Activated CD4-positive, alpha-beta T cell treated with anti-CD3 and anti-CD28 coated beads for 36 hours (primary cell): ENCODE measurements around the gene TEC. TPM values are rescaled to one million over a fixed set of nuclear protein-coding genes. Genes with fewer than 3 reads are reported as not detected.
"Not testable (repeated sequence)": the region's sequence is repeated elsewhere in the genome, so short reads cannot be mapped to it uniquely, and the experiment has no call there.

Experiments
- ATAC-seq: fragments of 200-7000 bp; cut with Tn5 transposase; one replicate; pipeline ENCODE4 v1.10.0; 2021; ENCODE audit warnings: mild to moderate bottlenecking, moderate library complexity
- CTCF ChIA-PET: fragments of 350-600 bp; sonication (Branson Sonifier 250); formaldehyde crosslinking; loops from one replicate; lab custom pipeline; 2021; ENCODE audit warnings: antibody characterized with exemption; lab: Charles Lee
- POLR2A ChIA-PET: fragments of 350-600 bp; sonication (Branson Sonifier 250); formaldehyde crosslinking; loops from one replicate; lab custom pipeline; 2021; ENCODE audit warnings: antibody characterized with exemption, inconsistent platforms; lab: Charles Lee
- DNase-seq: peaks from one replicate; pipeline ENCODE4 v3.0.0-alpha.2; 2020
- H3K27ac Mint-ChIP-seq: one replicate; pipeline ENCODE4 v1.8.0; 2021; ENCODE audit warnings: mixed read lengths
- H3K27me3 Mint-ChIP-seq: one replicate; pipeline ENCODE4 v1.8.0; 2021; ENCODE audit warnings: mixed read lengths
- H3K36me3 Mint-ChIP-seq: one replicate; pipeline ENCODE4 v1.8.0; 2021; ENCODE audit warnings: low read depth, mixed read lengths
- H3K4me1 Mint-ChIP-seq: one replicate; pipeline ENCODE4 v1.8.0; 2021; ENCODE audit warnings: mixed read lengths
- H3K4me3 Mint-ChIP-seq: one replicate; pipeline ENCODE4 v1.8.0; 2021; ENCODE audit warnings: mild to moderate bottlenecking, moderate library complexity, mixed read lengths
- H3K9me3 Mint-ChIP-seq: one replicate; pipeline ENCODE4 v1.8.0; 2021; ENCODE audit warnings: low read depth, mixed read lengths
- intact Hi-C, 2 experiments: fragments of 100-400 bp; cut with DNase I in 1 of 2; cut with micrococcal nuclease in 1 of 2; formaldehyde crosslinking; loops; one replicate each; pipeline versions ENCODE4 v1.14.2 to v1.15.1; 2022 to 2024; cut with DNase I, micrococcal nuclease
- total RNA-seq, 2 experiments: library from RNA; stranded (reverse); gene quantifications; one replicate each; pipeline ENCODE4 v1.2.3, GENCODE V29; 2021

TEC gene
- total RNA-seq, 2 experiments from 2014 or later = 3.5 to 4.3 TPM

DNA sequence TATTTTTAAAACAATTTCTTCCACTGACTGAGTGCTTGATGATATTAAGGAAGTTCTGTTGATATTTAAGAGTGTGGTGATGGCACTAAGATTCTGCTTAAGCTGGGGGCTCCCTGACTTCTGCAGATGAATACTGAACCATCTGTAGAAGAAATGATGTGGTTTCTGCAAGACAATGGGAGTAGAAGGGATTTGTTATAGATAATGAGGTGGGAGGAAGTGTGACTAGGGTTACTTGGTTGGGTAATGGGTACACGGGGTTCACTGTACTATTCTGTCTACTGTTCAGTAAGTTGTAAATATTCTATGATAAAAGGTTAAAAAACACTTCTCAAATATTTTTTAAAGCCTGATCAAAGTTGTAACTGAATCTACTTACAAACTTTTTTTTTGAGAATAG, 74.7 kb downstream of the TEC start:
- no peaks in the 10 kb centered on the region for H3K36me3 Mint-ChIP-seq
- CTCF ChIA-PET = interaction anchor here (0.6 kb wide), 1 partner anchor 587 kb away, joined by 3 read pairs; no protein-coding TSS in a partner anchor
- H3K4me3 Mint-ChIP-seq = no peak overlapping the region
- H3K27ac Mint-ChIP-seq = no peak overlapping the region
- no peaks in the 10 kb centered on the region for H3K27me3 Mint-ChIP-seq
- no peaks in the 10 kb centered on the region for H3K9me3 Mint-ChIP-seq
- intact Hi-C loops = no loop called here
- ATAC-seq (no peak), DNase-seq (no peak)
- POLR2A ChIA-PET = no interaction called here
- peaks cover 7% of the 10 kb centered on the region for H3K4me1 Mint-ChIP-seq

DNA sequence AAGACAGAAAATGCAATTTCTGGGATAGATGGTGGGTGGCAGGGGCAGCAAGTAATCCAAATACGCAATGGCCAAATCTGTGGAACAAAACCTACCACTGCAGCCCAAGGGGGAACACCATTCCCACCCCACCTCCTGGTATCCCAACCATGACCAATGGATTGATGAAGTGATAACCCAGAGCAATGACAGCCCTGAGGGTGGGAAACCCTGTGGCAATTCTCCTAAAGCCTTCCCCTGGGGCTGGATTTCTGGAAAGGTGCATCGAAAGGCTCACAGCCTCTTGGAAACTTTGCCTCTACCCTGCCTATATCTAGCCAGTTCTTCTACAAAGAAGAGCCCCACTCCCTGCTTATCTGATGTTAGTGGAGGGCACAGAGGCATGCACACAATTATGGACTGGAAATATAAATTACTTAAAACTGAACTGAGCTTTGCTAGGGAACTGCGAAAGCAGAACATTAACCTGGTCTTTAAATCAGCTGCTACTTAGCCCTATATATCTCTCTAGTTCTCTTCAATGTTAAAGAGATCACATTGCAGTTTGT, 75.6 kb downstream of the TEC start:
- Mint-ChIP-seq H3K4me1 (peaks cover 7% of the 10 kb centered on the region), H3K4me3 (no peak overlapping the region), H3K36me3 (no peaks in the 10 kb centered on the region), H3K27ac (no peak overlapping the region), H3K9me3 (no peaks in the 10 kb centered on the region), H3K27me3 (no peaks in the 10 kb centered on the region)
- ATAC-seq = no peak
- DNase-seq = no peak
- POLR2A ChIA-PET = no interaction called here
- intact Hi-C loops = no loop called here
- CTCF ChIA-PET = interaction anchor here (0.6 kb wide), 3 partner anchors 56 to 588 kb away, joined by 3 read pairs; no protein-coding TSS in a partner anchor

DNA sequence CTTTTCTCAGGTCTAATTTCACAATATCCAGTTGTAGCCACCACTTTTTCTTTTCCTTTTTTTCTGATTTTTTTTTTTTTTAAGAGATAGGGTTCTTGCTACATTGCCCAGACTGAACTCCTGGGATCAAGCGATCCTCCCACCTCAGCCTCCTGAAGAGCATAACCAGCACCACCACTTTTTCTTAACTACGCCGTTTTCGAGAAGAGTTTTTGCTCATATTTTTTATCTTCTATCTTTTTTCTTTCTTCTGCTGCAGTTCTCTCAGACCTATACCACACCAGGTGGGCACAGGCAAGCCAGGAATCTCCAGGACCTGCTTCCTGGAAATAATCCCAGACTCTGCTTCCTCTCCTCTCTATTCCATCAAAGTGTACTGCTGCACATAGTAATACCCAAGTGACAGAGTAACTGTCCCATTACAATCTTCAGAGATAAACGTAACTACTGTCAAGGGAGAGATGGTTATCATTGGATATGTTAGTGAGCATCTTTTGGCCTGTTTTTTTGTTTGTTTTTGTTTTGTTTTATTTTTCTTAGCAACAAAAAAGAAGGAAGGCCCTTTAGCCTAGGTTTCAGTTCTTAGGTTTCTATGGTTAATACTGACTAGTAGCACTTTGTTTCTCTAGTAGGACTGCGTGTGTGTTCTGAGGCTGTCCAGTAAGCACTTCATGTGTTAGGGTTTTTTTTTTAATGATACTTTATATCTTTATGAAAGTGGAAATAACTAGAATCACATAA, 76.4 kb downstream of the TEC start:
- intact Hi-C loops = no loop called here
- H3K4me3 Mint-ChIP-seq = no peak overlapping the region
- ChIA-PET CTCF (no interaction called here), POLR2A (interaction anchor here (0.6 kb wide), 1 partner anchor 9 kb away, joined by 3 read pairs; no protein-coding TSS in a partner anchor)
- peaks cover 7% of the 10 kb centered on the region for H3K4me1 Mint-ChIP-seq
- no peaks in the 10 kb centered on the region for H3K36me3 Mint-ChIP-seq
- H3K9me3 Mint-ChIP-seq = no peaks in the 10 kb centered on the region
- H3K27ac Mint-ChIP-seq = no peak overlapping the region
- ATAC-seq (no peak), DNase-seq (no peak)
- H3K27me3 Mint-ChIP-seq = no peaks in the 10 kb centered on the region

- Mint-ChIP-seq H3K36me3 (no peaks in the 10 kb centered on the region), H3K27me3 (no peaks in the 10 kb centered on the region), H3K27ac (no peak overlapping the region), H3K4me3 (no peak overlapping the region), H3K9me3 (no peaks in the 10 kb centered on the region), H3K4me1 (peaks cover 7% of the 10 kb centered on the region)
- DNase-seq (no peak), ATAC-seq (no peak)
- POLR2A ChIA-PET = no interaction called here
- CTCF ChIA-PET = no interaction called here
- intact Hi-C loops = no loop called here
These were observed 77.9 kb downstream of the TEC start for GRCh38 chr4:48191758-48192157.

DNA sequence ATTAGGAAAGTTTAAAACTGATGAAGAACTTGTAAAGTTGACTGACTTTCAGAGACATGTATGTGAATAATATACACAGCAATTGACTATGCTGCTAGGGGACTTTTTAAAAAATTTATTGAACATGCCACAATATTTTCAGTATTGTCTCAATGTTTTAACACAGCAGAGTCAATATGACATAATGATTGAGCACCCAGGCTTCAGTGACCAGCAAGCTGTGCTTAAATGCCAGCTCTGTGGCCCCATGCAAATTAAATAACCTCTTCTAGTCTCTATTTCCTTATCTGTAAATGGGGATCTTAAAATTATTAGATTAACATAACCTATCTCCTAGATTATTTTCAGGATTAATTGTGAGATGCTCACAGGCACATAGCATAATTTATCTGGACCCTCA, 78.8 kb downstream of the TEC start:
- H3K4me1 Mint-ChIP-seq = peaks cover 6% of the 10 kb centered on the region
- CTCF ChIA-PET = no interaction called here
- ATAC-seq (no peak), DNase-seq (no peak)
- no peaks in the 10 kb centered on the region for H3K9me3 Mint-ChIP-seq
- intact Hi-C loops = no loop called here
- POLR2A ChIA-PET = no interaction called here
- H3K27me3 Mint-ChIP-seq = no peaks in the 10 kb centered on the region
- no peak overlapping the region for H3K4me3 Mint-ChIP-seq
- no peaks in the 10 kb centered on the region for H3K36me3 Mint-ChIP-seq
- no peak overlapping the region for H3K27ac Mint-ChIP-seq

DNA sequence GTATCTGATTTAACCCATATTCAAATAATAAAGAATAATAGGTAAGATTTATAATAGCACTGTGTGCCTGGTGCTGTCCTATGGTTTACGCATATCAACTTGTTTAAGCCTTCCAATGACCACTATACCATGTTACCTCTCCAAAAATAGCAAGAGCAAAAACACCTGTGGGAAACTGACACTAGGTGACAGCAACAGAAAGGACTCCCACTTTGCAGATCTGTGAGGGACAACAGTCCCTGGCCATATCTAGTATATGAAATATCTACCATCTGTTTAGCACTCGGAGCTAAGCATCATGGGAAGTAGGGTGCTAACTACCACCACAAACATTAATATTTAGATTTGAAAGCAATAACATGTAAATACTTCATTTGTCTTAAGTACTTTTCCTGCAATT, 79.9 kb downstream of the TEC start:
- Mint-ChIP-seq H3K27ac (no peak overlapping the region), H3K9me3 (no peaks in the 10 kb centered on the region), H3K36me3 (no peaks in the 10 kb centered on the region), H3K4me1 (no peaks in the 10 kb centered on the region), H3K27me3 (no peaks in the 10 kb centered on the region), H3K4me3 (no peak overlapping the region)
- ChIA-PET CTCF (no interaction called here), POLR2A (no interaction called here)
- no peak for DNase-seq
- no peak for ATAC-seq
- intact Hi-C loops = no loop called here

DNA sequence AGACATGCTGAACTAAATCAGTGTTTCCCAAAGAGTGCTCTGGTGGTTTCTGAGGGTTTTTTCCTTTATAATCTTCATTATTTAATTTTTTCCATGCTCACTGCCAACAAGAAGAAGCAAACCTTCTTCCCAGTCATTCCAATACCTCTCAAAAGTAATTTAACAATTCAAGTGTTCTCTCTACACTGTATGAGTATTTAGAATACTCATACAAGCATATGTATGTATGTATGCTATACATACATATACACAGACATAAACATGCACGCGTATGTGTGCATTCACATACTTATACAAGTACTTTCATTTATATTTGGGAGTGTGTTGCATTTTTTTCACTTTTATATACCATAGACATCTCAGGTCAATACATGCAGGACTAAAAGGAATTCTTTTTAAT, 81.2 kb downstream of the TEC start:
- intact Hi-C loops = no loop called here
- ATAC-seq = no peak
- Mint-ChIP-seq H3K27me3 (no peaks in the 10 kb centered on the region), H3K4me1 (no peaks in the 10 kb centered on the region), H3K36me3 (no peaks in the 10 kb centered on the region), H3K4me3 (no peak overlapping the region), H3K9me3 (no peaks in the 10 kb centered on the region), H3K27ac (no peak overlapping the region)
- POLR2A ChIA-PET = no interaction called here
- CTCF ChIA-PET = no interaction called here
- no peak for DNase-seq

GRCh38 chr4:48187813-48188212, 81.8 kb downstream of the TEC start:
- no peak for ATAC-seq
- intact Hi-C loops = no loop called here
- no peak overlapping the region for H3K27ac Mint-ChIP-seq

DNA sequence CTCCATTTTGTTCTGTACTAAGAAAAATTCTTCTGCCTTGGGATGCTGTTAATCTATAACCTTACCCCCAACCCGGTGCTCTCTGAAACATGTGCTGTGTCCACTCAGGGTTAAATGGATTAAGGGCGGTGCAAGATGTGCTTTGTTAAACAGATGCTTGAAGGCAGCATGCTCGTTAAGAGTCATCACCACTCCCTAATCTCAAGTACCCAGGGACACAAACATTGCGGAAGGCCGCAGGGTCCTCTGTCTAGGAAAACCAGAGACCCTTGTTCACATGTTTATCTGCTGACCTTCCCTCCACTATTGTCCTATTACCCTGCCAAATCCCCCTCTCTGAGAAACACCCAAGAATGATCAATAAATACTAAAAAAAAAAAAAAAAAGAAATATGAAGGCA, 82.6 kb downstream of the TEC start:
- H3K9me3 Mint-ChIP-seq, POLR2A ChIA-PET, CTCF ChIA-PET, H3K36me3 Mint-ChIP-seq, H3K4me1 Mint-ChIP-seq, intact Hi-C loops, H3K27me3 Mint-ChIP-seq, ATAC-seq, H3K4me3 Mint-ChIP-seq, DNase-seq, H3K27ac Mint-ChIP-seq: not testable (repeated sequence)

More at GRCh38 chr4:48187813-48188212, 81.8 kb downstream of the TEC start:
- H3K4me1 Mint-ChIP-seq = no peaks in the 10 kb centered on the region
- no peaks in the 10 kb centered on the region for H3K9me3 Mint-ChIP-seq
- H3K4me3 Mint-ChIP-seq = no peak overlapping the region
- ChIA-PET CTCF (interaction anchor here (0.6 kb wide), 1 partner anchor 108 kb away, joined by 3 read pairs; no protein-coding TSS in a partner anchor), POLR2A (no interaction called here)
- DNase-seq = no peak
- H3K36me3 Mint-ChIP-seq = no peaks in the 10 kb centered on the region
- no peaks in the 10 kb centered on the region for H3K27me3 Mint-ChIP-seq

- H3K36me3 Mint-ChIP-seq, H3K9me3 Mint-ChIP-seq, H3K27me3 Mint-ChIP-seq, DNase-seq, CTCF ChIA-PET, intact Hi-C loops, H3K4me3 Mint-ChIP-seq, H3K4me1 Mint-ChIP-seq, ATAC-seq, POLR2A ChIA-PET, H3K27ac Mint-ChIP-seq: not testable (repeated sequence)
These were observed 83.2 kb downstream of the TEC start for GRCh38 chr4:48186394-48186793.

GRCh38 chr4:48184882-48185281, 84.8 kb downstream of the TEC start:
- POLR2A ChIA-PET = no interaction called here
- Mint-ChIP-seq H3K4me3 (no peak overlapping the region), H3K27ac (no peak overlapping the region), H3K4me1 (peaks cover 6% of the 10 kb centered on the region), H3K27me3 (no peaks in the 10 kb centered on the region), H3K9me3 (no peaks in the 10 kb centered on the region), H3K36me3 (no peaks in the 10 kb centered on the region)
- DNase-seq (no peak), ATAC-seq (no peak)
- CTCF ChIA-PET = no interaction called here
- intact Hi-C loops = no loop called here

DNA sequence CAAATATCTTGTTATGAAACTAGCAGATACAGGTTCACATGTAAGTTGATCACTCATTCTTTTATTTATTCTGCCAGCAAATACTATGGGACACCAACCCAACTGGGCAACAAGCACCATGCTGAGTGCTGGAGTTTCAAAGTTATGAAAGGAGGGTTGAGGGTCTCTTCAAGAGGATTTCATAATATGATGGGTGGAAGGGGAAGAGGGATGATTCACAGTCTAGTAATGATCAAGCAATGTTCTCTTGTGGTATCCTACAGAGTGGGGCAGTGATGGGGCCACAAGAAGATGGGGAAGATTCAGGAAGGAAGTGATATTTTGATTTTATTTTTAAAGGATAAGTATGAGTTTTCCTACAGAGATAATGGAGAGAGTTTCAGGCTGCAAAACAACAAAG, 89.4 kb downstream of the TEC start:
- H3K4me3 Mint-ChIP-seq = no peak overlapping the region
- peak; percentile 51 for ATAC-seq
- POLR2A ChIA-PET = no interaction called here

More for the DNA sequence above, 89.4 kb downstream of the TEC start:
- Mint-ChIP-seq H3K9me3 (peaks cover 3% of the 10 kb centered on the region), H3K36me3 (no peaks in the 10 kb centered on the region), H3K27me3 (no peaks in the 10 kb centered on the region), H3K4me1 (peaks cover 15% of the 10 kb centered on the region), H3K27ac (no peak overlapping the region)
- no peak for DNase-seq
- intact Hi-C loops = no loop called here
- CTCF ChIA-PET = interaction anchor here (0.9 kb wide), 1 partner anchor 70 kb away, joined by 3 read pairs; no protein-coding TSS in a partner anchor
